Fibroblast of gingiva (primary cell): ENCODE results near the gene RELCH.

ENCODE experiments used
- DNase-seq: peaks from one replicate; pipeline ENCODE4 v3.0.0-alpha.2; 2011; ENCODE audit warnings: low read depth

The RELCH gene

DNA sequence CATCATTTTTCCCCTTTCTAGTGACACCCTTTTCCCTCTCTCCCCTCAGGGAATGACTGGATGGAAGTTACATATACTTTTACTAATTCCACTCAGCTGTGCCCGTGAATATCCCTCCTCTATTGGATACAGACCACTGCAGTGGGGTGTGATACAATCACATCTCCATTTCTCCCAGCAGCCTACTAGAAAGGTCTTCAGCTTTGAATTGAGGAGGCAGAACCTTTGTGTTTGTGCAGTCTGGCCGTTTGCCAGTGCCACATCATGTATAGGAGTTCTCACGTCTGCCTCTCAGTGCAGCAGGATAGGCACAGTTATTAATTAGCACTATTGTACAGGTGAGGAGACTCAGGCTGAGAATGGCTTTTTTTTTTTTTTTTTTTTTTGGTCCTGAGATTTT is 154.4 kb downstream of the RELCH start:
- no peak for DNase-seq

DNA sequence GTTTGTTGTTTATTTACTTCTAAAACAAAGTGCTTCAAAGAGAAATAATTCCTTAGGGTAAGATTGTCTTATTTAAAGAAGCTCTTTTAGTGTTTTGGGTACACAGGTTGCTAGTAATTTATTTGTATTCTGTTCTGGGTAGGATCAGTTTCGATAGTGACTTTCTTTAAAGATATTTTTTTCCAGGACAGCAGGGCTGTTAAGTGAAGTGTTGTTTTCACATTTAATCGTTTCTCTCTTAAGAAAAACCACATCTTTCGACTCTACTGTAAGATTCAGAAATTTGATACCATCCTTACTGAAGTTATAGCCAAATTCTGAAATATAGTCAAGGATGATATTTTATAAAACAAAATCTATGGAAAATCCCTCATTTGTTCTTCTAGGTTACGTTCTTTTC is 155.8 kb downstream of the RELCH start:
- no peak for DNase-seq

GRCh38 chr18:62343316-62343715 is 156.3 kb downstream of the RELCH start:
- DNase-seq = no peak

GRCh38 chr18:62345909-62346308 is 158.9 kb downstream of the RELCH start:
- no peak for DNase-seq

DNA sequence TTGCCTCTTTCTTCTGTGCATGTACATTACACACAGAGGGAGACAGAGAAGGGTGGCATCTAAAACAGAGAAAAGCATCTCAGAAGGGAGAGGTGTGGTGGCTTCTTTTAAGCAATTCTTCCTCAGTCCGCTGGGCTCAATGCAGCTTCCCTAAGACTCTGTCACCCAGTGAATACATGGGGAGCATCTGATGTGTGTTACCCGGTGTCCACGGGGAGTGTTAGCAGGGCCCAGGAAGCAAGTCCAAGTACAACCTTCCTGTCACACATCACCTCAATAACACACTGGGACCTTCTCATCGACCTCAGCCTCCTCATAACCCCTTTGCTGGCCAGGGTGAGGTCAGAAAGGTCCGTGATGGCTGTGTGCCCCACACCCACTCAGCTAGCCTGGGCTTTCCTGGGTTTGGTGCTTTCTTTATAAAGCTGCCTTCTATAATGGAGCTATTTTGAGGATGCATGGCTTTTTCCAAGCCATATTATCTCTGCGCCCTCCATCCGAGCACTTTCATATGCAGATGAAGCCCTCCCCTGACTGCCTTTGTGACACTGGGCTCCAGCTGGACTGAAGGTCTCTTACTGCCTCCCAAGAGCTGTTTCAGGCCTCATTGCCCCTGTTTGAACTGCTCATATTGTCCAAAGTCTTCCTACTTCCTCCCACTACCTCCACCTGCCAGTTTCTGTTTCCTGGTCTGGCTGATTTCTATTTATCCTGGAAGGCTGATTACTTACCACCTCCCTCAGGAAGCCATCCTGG is 159.5 kb downstream of the RELCH start:
- no peak for DNase-seq

- DNase-seq = no peak
Measured at GRCh38 chr18:62347089-62347506, 160.0 kb downstream of the RELCH start.

- DNase-seq = no peak
Measured at GRCh38 chr18:62348474-62348873, 161.4 kb downstream of the RELCH start.

DNA sequence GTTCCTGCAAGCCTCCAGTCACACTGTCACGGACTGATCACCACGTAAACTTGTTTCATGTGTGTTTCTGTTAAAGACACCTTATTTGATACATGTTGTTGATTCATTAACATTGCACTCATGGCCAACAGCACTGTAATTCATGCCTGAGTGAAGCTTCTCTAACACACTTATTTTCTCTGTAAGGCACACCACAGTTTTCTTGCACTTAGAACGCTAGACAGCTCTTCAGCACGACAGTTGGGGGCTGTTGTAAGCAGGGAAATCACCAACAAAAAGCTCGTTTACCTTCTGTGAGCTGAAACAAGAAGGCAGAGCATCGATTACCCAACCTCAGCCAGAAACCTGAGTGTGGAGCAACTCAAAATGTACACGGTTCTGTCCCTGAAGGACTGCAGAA is 166.1 kb downstream of the RELCH start:
- DNase-seq = no peak

- no peak for DNase-seq
Measured at GRCh38 chr18:62354151-62354550, 167.1 kb downstream of the RELCH start.

DNA sequence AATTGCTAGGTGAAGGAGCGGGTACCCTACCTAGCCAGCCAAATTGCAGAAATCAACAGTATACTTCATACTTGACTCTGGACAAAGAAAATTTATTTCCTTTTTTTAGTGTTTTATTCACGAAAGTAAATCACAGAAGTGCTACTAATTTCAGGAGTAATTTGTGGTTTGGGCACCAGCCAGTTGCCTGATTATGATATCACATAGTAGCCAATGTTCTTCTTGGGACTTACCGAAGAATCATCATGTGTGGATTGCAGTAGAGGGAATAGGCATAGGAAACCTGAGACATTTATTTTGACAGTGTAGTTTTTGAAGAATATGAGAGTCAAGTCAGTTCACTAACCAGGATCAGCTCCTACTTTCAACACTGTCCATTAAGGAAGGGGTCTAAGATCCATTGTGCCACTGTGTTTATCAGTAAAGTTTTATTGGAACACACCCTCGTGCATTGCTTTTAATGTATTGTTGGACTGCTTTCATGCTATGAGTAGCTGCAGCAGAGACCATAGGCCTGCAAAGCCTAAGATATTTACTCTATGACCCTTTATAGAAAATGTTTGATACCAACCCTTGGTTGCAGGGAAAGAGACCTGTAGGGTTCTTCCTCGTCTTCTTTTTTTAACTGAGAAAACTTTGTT is 170.1 kb downstream of the RELCH start:
- DNase-seq = no peak
